ENCODE measurements around the gene DEUP1. TPM values are rescaled to one million over a fixed set of nuclear protein-coding genes. Genes with fewer than 3 reads are reported as not detected.

Gene DEUP1
- total RNA-seq, 2 donors from 2014 or later, result 0.99 TPM; not detected in 1

DNA sequence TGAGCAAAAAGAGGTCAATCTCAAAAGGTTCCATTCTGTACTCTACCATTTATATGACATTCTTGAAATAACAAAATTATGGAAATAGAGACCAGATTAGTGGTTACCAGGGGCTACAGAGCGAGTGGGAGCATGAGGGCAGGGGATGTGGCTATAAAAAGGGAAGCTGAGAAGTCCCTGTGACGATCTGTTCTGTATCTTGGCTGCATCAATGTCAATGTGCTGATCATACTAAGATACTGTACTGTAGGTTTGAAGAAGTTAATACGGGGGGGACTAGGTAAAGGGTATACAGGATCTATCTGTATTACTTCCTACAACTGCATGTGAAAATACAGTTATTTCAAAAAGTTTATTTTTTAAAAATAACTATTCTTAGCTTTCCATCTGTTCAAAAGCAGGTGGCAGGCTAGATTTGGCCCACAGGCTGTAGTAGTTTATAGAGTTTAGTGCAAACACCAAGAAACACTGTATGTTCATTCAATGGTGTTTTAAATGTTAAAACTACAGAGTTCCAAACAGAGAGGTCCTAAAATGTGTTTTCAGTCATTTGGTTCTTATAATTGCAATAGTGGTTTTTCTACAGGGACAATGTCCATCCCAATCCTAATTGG lies 134.5 kb downstream of the DEUP1 start:
- ATAC-seq (no peak), DNase-seq (no peak)
- no peak for TF ChIP-seq POLR2A (IDR thresholded peaks at IDR 0.05)
- TF ChIP-seq, protein P1, sequence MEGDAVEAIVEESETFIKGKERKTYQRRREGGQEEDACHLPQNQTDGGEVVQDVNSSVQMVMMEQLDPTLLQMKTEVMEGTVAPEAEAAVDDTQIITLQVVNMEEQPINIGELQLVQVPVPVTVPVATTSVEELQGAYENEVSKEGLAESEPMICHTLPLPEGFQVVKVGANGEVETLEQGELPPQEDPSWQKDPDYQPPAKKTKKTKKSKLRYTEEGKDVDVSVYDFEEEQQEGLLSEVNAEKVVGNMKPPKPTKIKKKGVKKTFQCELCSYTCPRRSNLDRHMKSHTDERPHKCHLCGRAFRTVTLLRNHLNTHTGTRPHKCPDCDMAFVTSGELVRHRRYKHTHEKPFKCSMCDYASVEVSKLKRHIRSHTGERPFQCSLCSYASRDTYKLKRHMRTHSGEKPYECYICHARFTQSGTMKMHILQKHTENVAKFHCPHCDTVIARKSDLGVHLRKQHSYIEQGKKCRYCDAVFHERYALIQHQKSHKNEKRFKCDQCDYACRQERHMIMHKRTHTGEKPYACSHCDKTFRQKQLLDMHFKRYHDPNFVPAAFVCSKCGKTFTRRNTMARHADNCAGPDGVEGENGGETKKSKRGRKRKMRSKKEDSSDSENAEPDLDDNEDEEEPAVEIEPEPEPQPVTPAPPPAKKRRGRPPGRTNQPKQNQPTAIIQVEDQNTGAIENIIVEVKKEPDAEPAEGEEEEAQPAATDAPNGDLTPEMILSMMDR (IDR thresholded peaks at IDR 0.05), result no peak
- 62 to 75% methylated on average over 3 of the region's 3 CpGs for WGBS, 2 donors
- Histone ChIP-seq H3K27ac (no peak overlapping the region), H3K9me3 (no peaks in the 10 kb centered on the region), H3K4me1 (peaks cover 12% of the 10 kb centered on the region), H3K27me3 (no peaks in the 10 kb centered on the region), H3K36me3 (replicated peaks in 1 of 2; ENCODE audit: insufficient read depth in 1 of 2, low read depth in 2 of 2) (no peaks in the 10 kb centered on the region), H3K4me3 (no peak overlapping the region)
- intact Hi-C loops (cut with DNase I), result no loop called here

- Histone ChIP-seq H3K9me3 (no peaks in the 10 kb centered on the region), H3K4me1 (peaks cover 12% of the 10 kb centered on the region), H3K27ac (no peak overlapping the region), H3K36me3 (replicated peaks in 1 of 2; ENCODE audit: insufficient read depth in 1 of 2, low read depth in 2 of 2) (no peaks in the 10 kb centered on the region), H3K4me3 (no peak overlapping the region), H3K27me3 (no peaks in the 10 kb centered on the region)
- ATAC-seq (no peak), DNase-seq (no peak)
- TF ChIP-seq, protein P1 (IDR thresholded peaks at IDR 0.05), result no peak
- no peak for TF ChIP-seq POLR2A (IDR thresholded peaks at IDR 0.05)
- WGBS, 2 donors, result 90 to 91% methylated on average over 4 of the region's 4 CpGs
- intact Hi-C loops (cut with DNase I), result no loop called here
Measured at GRCh38 chr11:93467054-93467453, 136.5 kb downstream of the DEUP1 start.

DNA sequence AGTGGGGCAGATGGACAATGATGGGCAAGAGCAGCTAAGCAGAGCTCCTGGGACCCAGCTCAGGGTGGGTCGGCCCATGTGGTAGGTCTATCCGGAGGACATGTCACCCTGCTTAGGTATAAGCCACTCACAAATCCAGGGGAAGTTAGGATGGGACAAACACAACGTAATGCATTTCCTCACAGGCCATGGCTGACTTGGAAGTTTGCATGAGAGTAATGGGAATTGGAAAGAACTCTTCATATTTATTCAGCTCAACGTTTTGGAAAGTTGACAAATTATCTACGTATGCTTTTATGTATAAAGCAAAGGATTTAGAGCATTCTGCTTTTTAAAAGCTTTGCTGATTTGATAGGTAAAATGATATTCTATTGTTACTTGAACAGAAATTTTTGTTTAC lies 137.7 kb downstream of the DEUP1 start:
- Histone ChIP-seq H3K27ac (no peak overlapping the region), H3K4me1 (peaks cover 12% of the 10 kb centered on the region), H3K4me3 (no peak overlapping the region), H3K9me3 (no peaks in the 10 kb centered on the region), H3K27me3 (no peaks in the 10 kb centered on the region), H3K36me3 (replicated peaks in 1 of 2; ENCODE audit: insufficient read depth in 1 of 2, low read depth in 2 of 2) (no peaks in the 10 kb centered on the region)
- DNase-seq, result no peak
- TF ChIP-seq, protein P1 (IDR thresholded peaks at IDR 0.05), result no peak
- no peak for TF ChIP-seq POLR2A (IDR thresholded peaks at IDR 0.05)
- 38 to 52% methylated on average over 5 of the region's 5 CpGs for WGBS, 2 donors
- intact Hi-C loops (cut with DNase I), result no loop called here
- ATAC-seq, result peak; percentile 62

DNA sequence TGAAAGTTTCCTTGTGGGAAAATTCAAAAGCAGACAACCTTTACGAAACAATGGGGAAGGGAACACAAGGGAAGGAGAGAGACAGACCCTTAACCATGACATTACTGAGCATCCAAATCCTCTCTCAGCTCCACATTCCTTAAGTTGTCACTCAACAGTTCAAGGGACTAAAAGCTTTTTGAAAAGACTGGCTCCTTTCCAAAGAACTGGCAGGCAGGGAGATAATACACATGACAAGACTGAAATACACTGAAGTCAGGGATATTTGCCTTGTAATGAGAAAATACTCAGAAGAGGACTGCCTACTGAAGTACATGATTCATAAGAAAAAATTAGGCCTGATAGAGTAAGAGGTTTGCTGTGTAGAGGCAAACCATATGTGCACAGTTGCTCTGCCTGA lies 143.6 kb downstream of the DEUP1 start:
- intact Hi-C loops (cut with DNase I), result no loop called here
- Histone ChIP-seq H3K4me3 (no peak overlapping the region), H3K27ac (no peak overlapping the region), H3K4me1 (no peaks in the 10 kb centered on the region), H3K36me3 (replicated peaks in 1 of 2; ENCODE audit: insufficient read depth in 1 of 2, low read depth in 2 of 2) (no peaks in the 10 kb centered on the region), H3K27me3 (no peaks in the 10 kb centered on the region), H3K9me3 (no peaks in the 10 kb centered on the region)
- no peak for ATAC-seq
- no peak for DNase-seq
- WGBS, 2 donors, result 83 to 95% methylated on average over 1 of the region's 1 CpG
- TF ChIP-seq, protein P1 (IDR thresholded peaks at IDR 0.05), result no peak
- TF ChIP-seq POLR2A (IDR thresholded peaks at IDR 0.05), result no peak

- no peak for TF ChIP-seq POLR2A (IDR thresholded peaks at IDR 0.05)
- TF ChIP-seq, protein P1 (IDR thresholded peaks at IDR 0.05), result no peak
- WGBS, 2 donors, result 69 to 82% methylated on average over 3 of the region's 3 CpGs
- Histone ChIP-seq H3K27ac (no peak overlapping the region), H3K9me3 (no peaks in the 10 kb centered on the region), H3K36me3 (replicated peaks in 1 of 2; ENCODE audit: insufficient read depth in 1 of 2, low read depth in 2 of 2) (no peaks in the 10 kb centered on the region), H3K4me3 (no peak overlapping the region), H3K27me3 (no peaks in the 10 kb centered on the region), H3K4me1 (peaks cover 9% of the 10 kb centered on the region)
- DNase-seq (no peak), ATAC-seq (no peak)
- intact Hi-C loops (cut with DNase I), result no loop called here
Measured at GRCh38 chr11:93476796-93477195, 146.3 kb downstream of the DEUP1 start.
